Trophoblast cell (in vitro differentiated cells and primary cell): ENCODE results near the gene SNRNP70.

Source experiments
- DNase-seq, 2 donors: peaks; one replicate each; pipeline ENCODE4 v3.0.0-alpha.2; 2016
- H2AFZ ChIP-seq: 2 replicates; pipeline ENCODE4 v1.6.1; 2013; ENCODE audit warnings: low read length, moderate library complexity, mild to moderate bottlenecking; ENCODE audit not compliant: insufficient read depth, poor library complexity
- H2AK5ac ChIP-seq: 2 replicates; pipeline ENCODE4 v1.6.1; 2013; ENCODE audit warnings: mild to moderate bottlenecking, low read length
- H2BK120ac ChIP-seq: 2 replicates; pipeline ENCODE4 v1.6.1; 2013; ENCODE audit warnings: low read length, mild to moderate bottlenecking, moderate library complexity; ENCODE audit not compliant: insufficient read depth, poor library complexity
- H2BK12ac ChIP-seq: 2 replicates; pipeline ENCODE4 v1.6.1; 2013; ENCODE audit warnings: mild to moderate bottlenecking, low read length, moderate library complexity
- H2BK5ac ChIP-seq: 2 replicates; pipeline ENCODE4 v1.6.1; 2013; ENCODE audit warnings: low read length, low read depth, moderate library complexity, mild to moderate bottlenecking; ENCODE audit not compliant: poor library complexity
- H3K14ac ChIP-seq: 2 replicates; pipeline ENCODE4 v1.6.1; 2013; ENCODE audit warnings: mild to moderate bottlenecking, low read length
- H3K18ac ChIP-seq: 2 replicates; pipeline ENCODE4 v1.6.1; 2013; ENCODE audit warnings: mild to moderate bottlenecking, low read length
- H3K23ac ChIP-seq: 2 replicates; pipeline ENCODE4 v1.6.1; 2013; ENCODE audit warnings: low read length
- H3K27ac ChIP-seq: 2 replicates; pipeline ENCODE4 v1.5.1; 2013; ENCODE audit warnings: low read depth, mild to moderate bottlenecking, inconsistent platforms, low read length, moderate library complexity
- H3K27me3 ChIP-seq: 2 replicates; pipeline ENCODE4 v1.6.1; 2013; ENCODE audit warnings: inconsistent platforms, mild to moderate bottlenecking, low read length, moderate library complexity; ENCODE audit not compliant: insufficient read depth
- H3K36me3 ChIP-seq, 2 experiments: 1 replicate in 1 of 2; 2 replicates in 1 of 2; pipeline ENCODE4 v1.6.1; 2013; ENCODE audit warnings: low read length in 2 of 2, mild to moderate bottlenecking in 2 of 2, moderate library complexity in 1 of 2; ENCODE audit not compliant: insufficient read depth in 2 of 2, control insufficient read depth in 1 of 2
- H3K4ac ChIP-seq: 2 replicates; pipeline ENCODE4 v1.6.1; 2013; ENCODE audit warnings: low read depth, mild to moderate bottlenecking, low read length, moderate library complexity
- H3K4me1 ChIP-seq, 2 experiments: 1 replicate in 1 of 2; 2 replicates in 1 of 2; pipeline ENCODE4 v1.6.1; 2013; ENCODE audit warnings: low read length in 2 of 2, mild to moderate bottlenecking in 2 of 2, moderate library complexity in 1 of 2; ENCODE audit not compliant: insufficient read depth in 2 of 2, control insufficient read depth in 1 of 2
- H3K4me2 ChIP-seq: 2 replicates; pipeline ENCODE4 v1.6.1; 2013; ENCODE audit warnings: inconsistent platforms, mild to moderate bottlenecking, low read length, moderate library complexity
- H3K4me3 ChIP-seq: 2 replicates; pipeline ENCODE4 v1.5.1; 2013; ENCODE audit warnings: mild to moderate bottlenecking, low read depth, low read length, inconsistent platforms
- H3K79me1 ChIP-seq: one replicate; pipeline ENCODE4 v1.6.1; 2013; ENCODE audit warnings: low read length
- H3K79me2 ChIP-seq: 2 replicates; pipeline ENCODE4 v1.6.1; 2013; ENCODE audit warnings: low read length, mild to moderate bottlenecking; ENCODE audit not compliant: control insufficient read depth, insufficient read depth, poor library complexity
- H3K9ac ChIP-seq: 2 replicates; pipeline ENCODE4 v1.6.1; 2013; ENCODE audit warnings: mild to moderate bottlenecking, low read length
- H3K9me3 ChIP-seq: 2 replicates; pipeline ENCODE4 v1.6.1; 2013; ENCODE audit warnings: low read depth, mild to moderate bottlenecking, control low read depth, inconsistent platforms, low read length; ENCODE audit not compliant: insufficient read depth
- H4K12ac ChIP-seq: 2 replicates; pipeline ENCODE4 v1.6.1; 2013; ENCODE audit warnings: low read depth, mild to moderate bottlenecking, low read length, moderate library complexity
- H4K8ac ChIP-seq: 2 replicates; pipeline ENCODE4 v1.6.1; 2013; ENCODE audit warnings: low read depth, mild to moderate bottlenecking, low read length, moderate library complexity
- H4K91ac ChIP-seq: one replicate; pipeline ENCODE4 v1.6.1; 2013; ENCODE audit warnings: low read depth, mild to moderate bottlenecking, low read length, moderate library complexity
- WGBS: extraction: QIAGEN DNeasy Blood & Tissue Kit; methylation state at CpG from one replicate; pipeline ENCODE4 v1.1.7; 2013; ENCODE audit warnings: missing lambda C conversion rate; ENCODE audit not compliant: insufficient read length, insufficient coverage; ENCODE audit errors: extremely low coverage; 5-methylcytosine and 5-hydroxymethylcytosine counted together

The SNRNP70 gene

GRCh38 chr19:49081273-49081672, 4.0 kb upstream of the SNRNP70 start:
- Histone ChIP-seq H3K9me3 (no peaks in the 10 kb centered on the region), H3K14ac (no peak overlapping the region), H4K91ac (no peak overlapping the region), H3K79me2 (peaks cover 10% of the 10 kb centered on the region), H3K4me1 (peaks cover 3 to 4% of the 10 kb centered on the region in 2 experiments), H3K4me3 (no peak overlapping the region), H4K12ac (no peak overlapping the region), H3K23ac (no peak overlapping the region), H2BK120ac (no peak overlapping the region), H2AFZ (no peak overlapping the region), H3K36me3 (peaks cover under 1% of the 10 kb centered on the region in 2 experiments), H3K18ac (no peak overlapping the region), H3K4ac (no peak overlapping the region), H3K9ac (no peak overlapping the region), H2BK12ac (no peak overlapping the region), H3K27me3 (no peaks in the 10 kb centered on the region), H3K27ac (no peak overlapping the region), H3K4me2 (no peak overlapping the region), H2AK5ac (no peak overlapping the region), H2BK5ac (no peak overlapping the region), H4K8ac (no peak overlapping the region), H3K79me1 (peaks cover 8% of the 10 kb centered on the region)
- no peak for DNase-seq
- WGBS, result no CpG with 5 or more reads among the region's 1 CpG

DNA sequence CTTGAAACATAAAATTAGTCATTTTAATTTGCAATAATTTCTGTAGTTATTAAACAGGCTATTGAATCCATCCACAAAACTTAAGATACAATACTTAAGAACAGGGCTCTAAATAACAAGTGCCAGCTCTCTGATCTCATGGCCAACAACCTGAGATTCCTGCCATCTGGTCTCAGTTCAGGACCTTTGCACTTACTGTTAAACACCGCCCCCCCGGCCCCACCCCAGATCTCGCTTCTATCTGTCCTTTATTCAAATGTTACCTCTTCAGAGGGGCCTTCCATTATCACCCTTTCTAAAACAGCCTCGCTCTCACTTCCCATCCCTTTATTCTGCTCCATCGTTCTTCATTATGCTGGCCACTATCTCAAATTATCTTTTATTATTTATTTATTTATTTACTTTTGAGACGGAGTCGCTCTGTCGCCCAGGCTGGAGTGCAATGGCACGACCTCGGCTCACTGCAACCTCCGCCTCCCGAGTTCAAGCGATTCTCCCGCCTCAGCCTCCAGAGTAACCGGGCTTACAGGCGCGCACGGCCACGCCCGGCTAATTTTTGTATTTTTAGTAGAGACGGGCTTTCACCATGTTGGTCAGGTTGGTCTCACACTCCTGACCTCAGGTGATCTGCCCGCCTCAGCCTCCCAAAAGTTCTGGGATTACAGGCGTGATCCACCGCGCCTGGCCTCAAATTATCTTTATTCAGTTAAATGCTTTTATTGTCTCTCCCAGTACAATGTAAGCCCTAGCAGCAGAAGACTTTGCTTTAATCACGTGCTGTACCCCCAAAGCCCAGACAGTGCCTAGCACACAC, 838 bp upstream of the SNRNP70 start:
- 100% methylated on average over 1 of the region's 26 CpGs for WGBS
- H3K23ac ChIP-seq, result no peak overlapping the region

DNA sequence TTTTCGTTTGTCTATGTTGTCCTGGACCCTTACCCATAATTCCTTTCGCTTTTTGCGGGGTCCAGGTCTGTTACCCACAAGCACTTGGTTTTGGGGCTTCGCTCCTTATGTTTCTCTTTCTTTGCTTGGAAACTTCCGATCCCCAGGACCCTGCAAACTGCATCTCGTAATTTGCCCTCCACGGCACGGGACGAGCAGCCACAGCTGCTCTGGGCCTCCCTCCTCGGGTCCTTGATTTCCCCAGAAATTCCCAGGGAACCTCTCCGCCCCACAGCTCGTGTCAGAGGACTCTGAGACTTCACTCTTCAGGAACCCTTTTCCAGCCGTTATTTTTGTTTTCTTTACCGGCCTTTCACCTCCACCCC, 599 bp downstream of the SNRNP70 start:
- peak overlapping the region; percentile 89 for H3K27ac ChIP-seq
- peaks cover 2% of the 10 kb centered on the region for H3K27me3 ChIP-seq
- peak overlapping the region; percentile 98 for H3K4me3 ChIP-seq
- peak overlapping the region; percentile 98 for H2AFZ ChIP-seq
- no peak overlapping the region for H2BK12ac ChIP-seq
- no peaks in the 10 kb centered on the region for H3K9me3 ChIP-seq
- H3K79me1 ChIP-seq, result peaks cover 8% of the 10 kb centered on the region
- H3K14ac ChIP-seq, result peak overlapping the region; percentile 99
- peak overlapping the region; percentile 100 for H3K18ac ChIP-seq
- peak overlapping the region; percentile 77 for H2BK120ac ChIP-seq
- peaks cover 19% of the 10 kb centered on the region for H3K79me2 ChIP-seq
- peak overlapping the region; percentile 95 for H3K4ac ChIP-seq
- H3K4me2 ChIP-seq, result peak overlapping the region; percentile 87
- H3K23ac ChIP-seq, result no peak overlapping the region
- H4K12ac ChIP-seq, result peak overlapping the region; percentile 99
- H4K8ac ChIP-seq, result peak overlapping the region; percentile 100
- DNase-seq, result no peak
- peak overlapping the region; percentile 100 for H3K9ac ChIP-seq
- peaks cover 6 to 8% of the 10 kb centered on the region in 2 experiments for H3K4me1 ChIP-seq
- H2AK5ac ChIP-seq, result peak overlapping the region; percentile 81
- H4K91ac ChIP-seq, result peak overlapping the region; percentile 90
- H3K36me3 ChIP-seq, result peaks cover 32 to 35% of the 10 kb centered on the region in 2 experiments
- H2BK5ac ChIP-seq, result peak overlapping the region; percentile 95
- no CpG with 5 or more reads among the region's 14 CpGs for WGBS

More for the DNA sequence above, 838 bp upstream of the SNRNP70 start:
- H3K4me3 ChIP-seq, result no peak overlapping the region
- peak in 1 of 2 donors; percentile 40 for DNase-seq
- peak overlapping the region; percentile 99 for H4K8ac ChIP-seq
- no peak overlapping the region for H3K27ac ChIP-seq
- H2BK12ac ChIP-seq, result no peak overlapping the region
- peaks cover 6 to 8% of the 10 kb centered on the region in 2 experiments for H3K4me1 ChIP-seq
- no peaks in the 10 kb centered on the region for H3K9me3 ChIP-seq
- no peak overlapping the region for H2BK5ac ChIP-seq
- peaks cover 2% of the 10 kb centered on the region for H3K27me3 ChIP-seq
- H4K91ac ChIP-seq, result peak overlapping the region; percentile 87
- no peak overlapping the region for H2BK120ac ChIP-seq
- peak overlapping the region; percentile 87 for H3K14ac ChIP-seq
- peak overlapping the region; percentile 64 for H3K4ac ChIP-seq
- no peak overlapping the region for H3K18ac ChIP-seq
- H2AFZ ChIP-seq, result peak overlapping the region; percentile 90
- H2AK5ac ChIP-seq, result no peak overlapping the region
- H3K79me2 ChIP-seq, result peaks cover 19% of the 10 kb centered on the region
- peaks cover 8% of the 10 kb centered on the region for H3K79me1 ChIP-seq
- H3K4me2 ChIP-seq, result peak overlapping the region; percentile 70
- peaks cover 21 to 24% of the 10 kb centered on the region in 2 experiments for H3K36me3 ChIP-seq
- peak overlapping the region; percentile 79 for H4K12ac ChIP-seq
- peak overlapping the region; percentile 82 for H3K9ac ChIP-seq

GRCh38 chr19:49086296-49086695, 1.0 kb downstream of the SNRNP70 start:
- no peak overlapping the region for H3K27ac ChIP-seq
- H3K27me3 ChIP-seq, result peaks cover 2% of the 10 kb centered on the region
- no peak overlapping the region for H2AK5ac ChIP-seq
- H2AFZ ChIP-seq, result no peak overlapping the region
- no CpG with 5 or more reads among the region's 11 CpGs for WGBS
- no peak overlapping the region for H2BK5ac ChIP-seq
- H3K4me3 ChIP-seq, result peak overlapping the region; percentile 98
- H4K8ac ChIP-seq, result no peak overlapping the region
- H3K9me3 ChIP-seq, result no peaks in the 10 kb centered on the region
- peaks cover 36 to 39% of the 10 kb centered on the region in 2 experiments for H3K36me3 ChIP-seq
- H2BK120ac ChIP-seq, result peak overlapping the region; percentile 50
- peaks cover 19% of the 10 kb centered on the region for H3K79me2 ChIP-seq
- H3K14ac ChIP-seq, result no peak overlapping the region
- peak overlapping the region; percentile 87 for H3K4me2 ChIP-seq
- no peak overlapping the region for H2BK12ac ChIP-seq
- H3K18ac ChIP-seq, result no peak overlapping the region
- H3K9ac ChIP-seq, result peak overlapping the region; percentile 100
- peaks cover 6 to 8% of the 10 kb centered on the region in 2 experiments for H3K4me1 ChIP-seq
- H4K12ac ChIP-seq, result no peak overlapping the region
- no peak overlapping the region for H3K23ac ChIP-seq
- peaks cover 8% of the 10 kb centered on the region for H3K79me1 ChIP-seq
- H4K91ac ChIP-seq, result no peak overlapping the region
- H3K4ac ChIP-seq, result peak overlapping the region; percentile 95
- no peak for DNase-seq
